K562 (cell line): ENCODE results near the gene FBXL4. TPM values are rescaled to one million over a fixed set of nuclear protein-coding genes. Genes with fewer than 3 reads are reported as not detected.

Experiments
- ATAC-seq: fragments of 200-7000 bp; cut with Tn5 transposase; 3 replicates; pipeline ENCODE4 v1.9.1; 2020; ENCODE audit warnings: moderate library complexity
- BruUV-seq: library from RNA; stranded (reverse); fragments of 400-500 nt; replicated peaks from 2 replicates; lab custom pipeline; 2021; lab: Mats Ljungman, UMichigan
- CTCF ChIA-PET: fragments of 300-600 bp; formaldehyde crosslinking; extraction: SDS; loops from one replicate; lab custom pipeline; 2021; ENCODE audit warnings: low intra/inter-chr PET ratio; lab: Yijun Ruan, JAX
- POLR2A ChIA-PET: fragments of 300-600, 350-650 bp; sonication (Branson Sonifier 250); formaldehyde crosslinking; extraction: SDS; loops from one replicate; lab custom pipeline; 2021; ENCODE audit warnings: antibody characterized with exemption, inconsistent platforms; lab: Yijun Ruan, JAX
- DNase-seq, 4 experiments: peaks; one replicate each; pipeline versions ENCODE4 v3.0.0 to v3.0.0-alpha.2; 2011 to 2018; ENCODE audit warnings: low spot score in 3 of 4, mixed read lengths in 3 of 4; ENCODE audit errors: extremely low read depth in 1 of 4
- FAIRE-seq: peaks from 2 replicates; lab custom pipeline; 2011; peaks lifted over from hg19 to GRCh38; lab: Jason Lieb, UNC
- H2AFZ ChIP-seq: 2 replicates; pipeline ENCODE4 v1.6.0; 2011; ENCODE audit warnings: low read depth, low read length, control low read depth, inconsistent platforms
- H3K27ac ChIP-seq: fragments of 200-600 bp; 3 replicates; pipeline ENCODE4 v1.8.0; 2011; ENCODE audit warnings: low read depth, mild to moderate bottlenecking, control low read depth, inconsistent platforms, low read length, moderate library complexity, mixed read lengths; ENCODE audit errors: extremely low read depth
- H3K27me3 ChIP-seq, 2 experiments: fragments of 300-600 bp in 1 of 2; 2 replicates in 1 of 2; 3 replicates in 1 of 2; pipeline versions ENCODE4 v1.6.0 to v1.8.0; 2011; ENCODE audit warnings: inconsistent platforms in 2 of 2, low read length in 2 of 2, mild to moderate bottlenecking in 1 of 2, mixed read lengths in 1 of 2, moderate library complexity in 1 of 2; ENCODE audit not compliant: control insufficient read depth in 2 of 2, insufficient read depth in 2 of 2
- H3K36me3 ChIP-seq: fragments of 300-600 bp; 3 replicates; pipeline ENCODE4 v1.8.0; 2011; ENCODE audit warnings: mild to moderate bottlenecking, low read length, inconsistent platforms; ENCODE audit not compliant: control insufficient read depth, insufficient read depth
- H3K4me1 ChIP-seq, 2 experiments: fragments of 200-600 bp in 1 of 2; replicated peaks in 1 of 2; 2 replicates in 1 of 2; 3 replicates in 1 of 2; pipeline versions ENCODE4 v1.5.1 to v1.8.0; 2011; ENCODE audit warnings: inconsistent platforms in 2 of 2, low read length in 2 of 2, mild to moderate bottlenecking in 1 of 2, mixed read lengths in 1 of 2, moderate library complexity in 1 of 2; ENCODE audit not compliant: control insufficient read depth in 2 of 2, insufficient read depth in 2 of 2
- H3K4me2 ChIP-seq: 2 replicates; pipeline ENCODE4 v1.6.1; 2011; ENCODE audit warnings: low read length, control low read depth, inconsistent platforms, mixed read lengths; ENCODE audit not compliant: insufficient read depth
- H3K4me3 ChIP-seq: fragments of 200-600 bp; sonication (generic), shearing (Covaris generic); 2 replicates; pipeline ENCODE4 v1.5.1; 2016; ENCODE audit warnings: control low read depth, inconsistent platforms
- H3K79me2 ChIP-seq: fragments of 200-600 bp; 3 replicates; pipeline ENCODE4 v1.8.0; 2011; ENCODE audit warnings: low read length, inconsistent platforms; ENCODE audit not compliant: control insufficient read depth, insufficient read depth
- H3K9ac ChIP-seq, 2 experiments: 2 replicates each; pipeline versions ENCODE4 v1.6.0 to v1.6.1; 2011; ENCODE audit warnings: low read depth in 2 of 2, low read length in 2 of 2, control low read depth in 1 of 2, inconsistent platforms in 1 of 2, mild to moderate bottlenecking in 1 of 2, mixed read lengths in 1 of 2; ENCODE audit not compliant: insufficient read depth in 1 of 2
- H3K9me1 ChIP-seq: one replicate; pipeline ENCODE4 v1.6.0; 2011; ENCODE audit warnings: inconsistent platforms, mild to moderate bottlenecking, low read length, moderate library complexity; ENCODE audit not compliant: control insufficient read depth, insufficient read depth
- H3K9me3 ChIP-seq: replicated peaks from 2 replicates; pipeline ENCODE4 v1.5.1; 2011; ENCODE audit warnings: low read depth, low read length, inconsistent platforms; ENCODE audit not compliant: control insufficient read depth, insufficient read depth
- H4K20me1 ChIP-seq: replicated peaks from 2 replicates; pipeline ENCODE4 v1.6.1; 2011; ENCODE audit warnings: low read length, inconsistent platforms, mixed read lengths; ENCODE audit not compliant: control insufficient read depth, insufficient read depth
- CREM ChIP-seq: IDR thresholded peaks from 2 replicates; pipeline ENCODE4 v1.6.1; 2014; ENCODE audit warnings: antibody characterized with exemption, low read depth
- FOXJ3 ChIP-seq: sonication (generic); formaldehyde crosslinking; IDR thresholded peaks from 2 replicates; pipeline ENCODE4 v1.4.0; 2020; ENCODE audit warnings: mild to moderate bottlenecking, missing genetic modification reagents
- MCM5 ChIP-seq: fragments of 450-650 bp; IDR thresholded peaks from 2 replicates; pipeline ENCODE4 v1.6.1; 2016; ENCODE audit warnings: low read depth
- MXI1 ChIP-seq: IDR thresholded peaks from 2 replicates; pipeline ENCODE4 v1.6.1; 2011; ENCODE audit warnings: low read depth, mild to moderate bottlenecking, improper control_type of control experiment, low read length
- NFXL1 ChIP-seq: fragments of 450-650 bp; formaldehyde crosslinking; IDR thresholded peaks from 2 replicates; pipeline ENCODE4 v1.4.0; 2021; ENCODE audit warnings: mild to moderate bottlenecking
- SRSF7 ChIP-seq: fragments of 200-400 bp; formaldehyde crosslinking; optimal IDR thresholded peaks from 2 replicates; pipeline ENCODE3; 2017; ENCODE audit warnings: mild to moderate bottlenecking, low read depth, low read length
- TCF3 ChIP-seq: sonication (generic); formaldehyde crosslinking; IDR thresholded peaks from 2 replicates; pipeline ENCODE4 v1.4.0; 2020; ENCODE audit warnings: mild to moderate bottlenecking, missing genetic modification reagents
- THRAP3 ChIP-seq: fragments of 450-650 bp; IDR thresholded peaks from 2 replicates; pipeline ENCODE4 v1.6.1; 2016; ENCODE audit warnings: mild to moderate bottlenecking, inconsistent platforms, borderline replicate concordance
- ZNF431 ChIP-seq: sonication (generic); formaldehyde crosslinking; IDR thresholded peaks from 2 replicates; pipeline ENCODE4 v1.8.0; 2022; ENCODE audit warnings: mild to moderate bottlenecking, missing genetic modification reagents
- WGBS: fragments of 100-300 bp; shearing (Covaris generic); methylation state at CpG from one replicate; pipeline ENCODE4 v1.1.6; 2016; ENCODE audit warnings: low coverage, mixed read lengths; ENCODE audit not compliant: insufficient coverage; ENCODE audit errors: missing lambda C conversion rate; 5-methylcytosine and 5-hydroxymethylcytosine counted together
- in situ Hi-C: fragments of 300-500 bp; cut with MboI; formaldehyde crosslinking; loops from 4 replicates; pipeline ENCODE4 v1.15.0; 2018; ENCODE audit warnings: inconsistent platforms, mixed read lengths
- intact Hi-C: fragments of 100-400 bp; cut with micrococcal nuclease; formaldehyde crosslinking; loops from 2 replicates; pipeline ENCODE4 v1.14.2; 2022
- polyA plus RNA-seq, 8 experiments: library from polyadenylated mRNA; depleted of rRNA in 4 of 8; stranded (reverse) in 5 of 8; unstranded in 3 of 8; fragments of >200 nt; fragmentation: Nextera tagmentation in 2 of 8; fragmentation: Illumina TruSeq in 1 of 8; extraction: Ambion mirVana in 2 of 8; extraction: Trizol in 1 of 8; gene quantifications; 2 replicates each; pipeline versions ENCODE4 v1.2.1 to v1.2.3, GENCODE V29; 2011 to 2014; ENCODE audit warnings: inconsistent platforms in 1 of 8, missing spikeins in 1 of 8
- total RNA-seq, 7 experiments: library from RNA; depleted of rRNA in 6 of 7; stranded (reverse); fragments of >200 nt in 6 of 7; fragmentation: Illumina TruSeq in 2 of 7; extraction: Trizol in 2 of 7; gene quantifications; 2 replicates each; pipeline versions ENCODE4 v1.2.1 to v1.2.3, GENCODE V29; 2011 to 2021; ENCODE audit warnings: low replicate concordance in 1 of 7
- TF ChIP-seq, protein P1 (sequence below): fragments of 450-650 bp; formaldehyde crosslinking; conservative IDR thresholded peaks from 2 replicates; pipeline ENCODE4 v1.4.0; 2022; ENCODE audit warnings: mild to moderate bottlenecking, missing genetic modification characterization
- TF ChIP-seq, protein P2 (sequence below): fragments of 450-650 bp; IDR thresholded peaks from 2 replicates; pipeline ENCODE4 v1.6.1; 2016; ENCODE audit warnings: missing biosample characterization, missing genetic modification characterization
- TF ChIP-seq, protein P3 (sequence below): fragments of 250-450 bp; sonication (Bioruptor Pico); IDR thresholded peaks from 2 replicates; pipeline ENCODE4 v1.8.0; 2021; ENCODE audit warnings: moderate library complexity, mild to moderate bottlenecking, inconsistent platforms

The FBXL4 gene
- total and polyA plus RNA-seq, 9 of the 15 experiments (the other 6 are each of a cell fraction or from before 2014, with no cell fraction given), result 4.2 to 23.1 (median 7.7) TPM

- DNase-seq, result no peak
- no peak overlapping the region for H3K4me3 ChIP-seq
- no peak overlapping the region for H2AFZ ChIP-seq
- in situ Hi-C loops, result no loop called here
- H3K36me3 ChIP-seq, result no peaks in the 10 kb centered on the region
- WGBS, result 27% methylated on average over 10 of the region's 11 CpGs
- H3K9ac ChIP-seq, result no peak overlapping the region
- TF ChIP-seq MCM5 (no peak), THRAP3 (no peak), CREM (no peak), NFXL1 (no peak), ZNF431 (CRISPR knock-in tag) (no peak), FOXJ3 (CRISPR knock-in tag) (no peak), SRSF7 (no peak), MXI1 (no peak), TCF3 (CRISPR knock-in tag) (no peak)
- TF ChIP-seq, protein P1, sequence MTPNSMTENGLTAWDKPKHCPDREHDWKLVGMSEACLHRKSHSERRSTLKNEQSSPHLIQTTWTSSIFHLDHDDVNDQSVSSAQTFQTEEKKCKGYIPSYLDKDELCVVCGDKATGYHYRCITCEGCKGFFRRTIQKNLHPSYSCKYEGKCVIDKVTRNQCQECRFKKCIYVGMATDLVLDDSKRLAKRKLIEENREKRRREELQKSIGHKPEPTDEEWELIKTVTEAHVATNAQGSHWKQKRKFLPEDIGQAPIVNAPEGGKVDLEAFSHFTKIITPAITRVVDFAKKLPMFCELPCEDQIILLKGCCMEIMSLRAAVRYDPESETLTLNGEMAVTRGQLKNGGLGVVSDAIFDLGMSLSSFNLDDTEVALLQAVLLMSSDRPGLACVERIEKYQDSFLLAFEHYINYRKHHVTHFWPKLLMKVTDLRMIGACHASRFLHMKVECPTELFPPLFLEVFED (CRISPR knock-in tag), result no peak
- TF ChIP-seq, protein P2, sequence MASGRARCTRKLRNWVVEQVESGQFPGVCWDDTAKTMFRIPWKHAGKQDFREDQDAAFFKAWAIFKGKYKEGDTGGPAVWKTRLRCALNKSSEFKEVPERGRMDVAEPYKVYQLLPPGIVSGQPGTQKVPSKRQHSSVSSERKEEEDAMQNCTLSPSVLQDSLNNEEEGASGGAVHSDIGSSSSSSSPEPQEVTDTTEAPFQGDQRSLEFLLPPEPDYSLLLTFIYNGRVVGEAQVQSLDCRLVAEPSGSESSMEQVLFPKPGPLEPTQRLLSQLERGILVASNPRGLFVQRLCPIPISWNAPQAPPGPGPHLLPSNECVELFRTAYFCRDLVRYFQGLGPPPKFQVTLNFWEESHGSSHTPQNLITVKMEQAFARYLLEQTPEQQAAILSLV (tag), result no peak
- TF ChIP-seq, protein P3, sequence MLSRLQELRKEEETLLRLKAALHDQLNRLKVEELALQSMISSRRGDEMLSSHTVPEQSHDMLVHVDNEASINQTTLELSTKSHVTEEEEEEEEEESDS (CRISPR knock-in tag), result no peak
- H3K9me1 ChIP-seq, result no peaks in the 10 kb centered on the region
- ChIA-PET CTCF (interaction anchor here (0.6 kb wide), 1 partner anchor 14 kb away, joined by 3 read pairs; no protein-coding TSS in a partner anchor), POLR2A (no interaction called here)
- H3K4me1 ChIP-seq, result peaks cover 0 to 15% of the 10 kb centered on the region in 2 experiments; a peak in 1 of 5 replicates
- no peaks in the 10 kb centered on the region for H3K79me2 ChIP-seq
- BruUV-seq, result no TSS peak
- no peaks in the 10 kb centered on the region; the same call in 1 of the 2 replicates for H3K9me3 ChIP-seq
- H3K27ac ChIP-seq, result no peak overlapping the region
- H3K27me3 ChIP-seq, result peaks cover 0 to 23% of the 10 kb centered on the region in 2 experiments; a peak in 2 of 5 replicates
- ATAC-seq, result no peak
- H3K4me2 ChIP-seq, result no peak overlapping the region
- intact Hi-C loops, result loop anchor here (5.0 kb wide), 3 partner anchors 270 to 1780 kb away; no protein-coding TSS in a partner anchor
- no peaks in the 10 kb centered on the region for H4K20me1 ChIP-seq
- FAIRE-seq, result no peak
These were observed 100.3 kb downstream of the FBXL4 start for GRCh38 chr6:98847416-98847778.
